HL-60 (cell line): ENCODE data around the gene CREBBP.

Experiments used
- DNase-seq, 2 experiments: peaks; one replicate each; pipeline ENCODE4 v3.0.0-alpha.2; 2010 to 2020; ENCODE audit warnings: low read depth in 1 of 2, low spot score in 1 of 2
- H3K27ac ChIP-seq: fragments of 250-450 bp; sonication (Bioruptor Pico); replicated peaks from 2 replicates; pipeline ENCODE4 v1.5.1; 2020; ENCODE audit warnings: mild to moderate bottlenecking, moderate library complexity
- H3K27me3 ChIP-seq: fragments of 250-450 bp; sonication (Bioruptor Pico); 2 replicates; pipeline ENCODE4 v1.5.1; 2021; ENCODE audit warnings: mild to moderate bottlenecking, moderate library complexity; ENCODE audit not compliant: insufficient read depth, poor library complexity, severe bottlenecking
- H3K4me3 ChIP-seq: replicated peaks from 2 replicates; pipeline ENCODE4 v1.5.1; 2011; ENCODE audit warnings: mild to moderate bottlenecking, control low read depth, low read length; ENCODE audit not compliant: insufficient read depth
- GABPA ChIP-seq: IDR thresholded peaks from 2 replicates; pipeline ENCODE4 v1.6.1; 2012; ENCODE audit warnings: low read depth
- POLR2AphosphoS5 ChIP-seq: IDR thresholded peaks from 2 replicates; pipeline ENCODE4 v1.6.1; 2012; ENCODE audit warnings: low read depth
- REST ChIP-seq: IDR thresholded peaks from 2 replicates; pipeline ENCODE4 v1.6.1; 2012; ENCODE audit warnings: low read depth; ENCODE audit not compliant: insufficient replicate concordance
- SPI1 ChIP-seq: IDR thresholded peaks from 2 replicates; pipeline ENCODE4 v1.6.1; 2012; ENCODE audit warnings: low read depth, mild to moderate bottlenecking, borderline replicate concordance
- TF ChIP-seq, protein P1 (sequence below): IDR thresholded peaks from one replicate; pipeline ENCODE4 v1.5.1; 2011; ENCODE audit warnings: low read length, control low read depth, inconsistent platforms; ENCODE audit not compliant: insufficient read depth

The CREBBP gene

DNA sequence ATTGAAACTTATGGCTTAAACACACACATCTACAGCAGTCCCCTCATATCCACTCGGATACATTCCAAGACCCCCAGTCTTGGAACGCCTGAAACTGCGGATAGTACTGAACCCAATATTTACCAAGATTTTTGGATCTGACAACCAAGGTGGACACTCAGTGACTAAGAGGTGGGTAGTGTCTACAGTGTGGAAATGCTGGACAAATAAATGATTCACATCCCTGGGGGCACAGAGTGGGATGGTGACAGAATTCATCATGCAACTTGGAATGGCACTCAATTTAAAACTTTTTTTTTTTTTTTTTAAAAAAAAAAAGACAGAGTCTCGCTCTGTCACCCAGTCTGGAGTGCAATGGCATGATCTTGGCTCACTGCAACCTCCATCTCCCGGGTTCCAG lies 109.0 kb downstream of the CREBBP start:
- H3K27me3 ChIP-seq = no peaks in the 10 kb centered on the region
- TF ChIP-seq SPI1 = no peak
- TF ChIP-seq REST = no peak
- no peak for TF ChIP-seq GABPA
- no peak for TF ChIP-seq POLR2AphosphoS5
- TF ChIP-seq, protein P1, sequence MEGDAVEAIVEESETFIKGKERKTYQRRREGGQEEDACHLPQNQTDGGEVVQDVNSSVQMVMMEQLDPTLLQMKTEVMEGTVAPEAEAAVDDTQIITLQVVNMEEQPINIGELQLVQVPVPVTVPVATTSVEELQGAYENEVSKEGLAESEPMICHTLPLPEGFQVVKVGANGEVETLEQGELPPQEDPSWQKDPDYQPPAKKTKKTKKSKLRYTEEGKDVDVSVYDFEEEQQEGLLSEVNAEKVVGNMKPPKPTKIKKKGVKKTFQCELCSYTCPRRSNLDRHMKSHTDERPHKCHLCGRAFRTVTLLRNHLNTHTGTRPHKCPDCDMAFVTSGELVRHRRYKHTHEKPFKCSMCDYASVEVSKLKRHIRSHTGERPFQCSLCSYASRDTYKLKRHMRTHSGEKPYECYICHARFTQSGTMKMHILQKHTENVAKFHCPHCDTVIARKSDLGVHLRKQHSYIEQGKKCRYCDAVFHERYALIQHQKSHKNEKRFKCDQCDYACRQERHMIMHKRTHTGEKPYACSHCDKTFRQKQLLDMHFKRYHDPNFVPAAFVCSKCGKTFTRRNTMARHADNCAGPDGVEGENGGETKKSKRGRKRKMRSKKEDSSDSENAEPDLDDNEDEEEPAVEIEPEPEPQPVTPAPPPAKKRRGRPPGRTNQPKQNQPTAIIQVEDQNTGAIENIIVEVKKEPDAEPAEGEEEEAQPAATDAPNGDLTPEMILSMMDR = no peak
- no peak overlapping the region for H3K27ac ChIP-seq
- H3K4me3 ChIP-seq = no peak overlapping the region
- no peak for DNase-seq

- DNase-seq = no peak
- no peak overlapping the region for H3K4me3 ChIP-seq
- TF ChIP-seq GABPA (no peak), SPI1 (no peak), POLR2AphosphoS5 (no peak), REST (no peak)
- TF ChIP-seq, protein P1 = no peak
- no peak overlapping the region for H3K27ac ChIP-seq
- no peaks in the 10 kb centered on the region for H3K27me3 ChIP-seq
These were observed 110.0 kb downstream of the CREBBP start for GRCh38 chr16:3770530-3770929.

DNA sequence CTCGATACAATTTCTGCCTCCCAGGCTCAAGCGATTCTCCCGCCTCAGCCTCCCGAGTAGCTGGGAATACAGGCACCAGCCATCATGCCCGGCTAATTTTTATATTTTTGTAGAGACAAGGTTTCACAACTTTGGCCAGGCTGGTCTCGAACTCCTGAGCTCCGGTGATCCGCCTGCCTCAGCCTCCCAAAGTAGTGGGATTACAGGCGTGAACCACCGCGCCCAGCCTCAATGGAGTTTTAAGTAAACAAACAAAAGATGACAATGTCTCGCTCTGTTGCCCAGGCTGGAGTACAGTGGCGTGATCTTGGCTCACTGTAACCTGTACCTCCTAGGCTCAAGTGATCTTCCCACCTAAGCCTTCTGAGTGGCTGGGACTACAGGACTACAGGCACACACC lies 110.6 kb downstream of the CREBBP start:
- Histone ChIP-seq H3K27ac (no peak overlapping the region), H3K27me3 (no peaks in the 10 kb centered on the region), H3K4me3 (no peak overlapping the region)
- no peak for TF ChIP-seq POLR2AphosphoS5
- TF ChIP-seq REST = no peak
- TF ChIP-seq SPI1 = no peak
- TF ChIP-seq, protein P1 = no peak
- TF ChIP-seq GABPA = no peak
- DNase-seq = no peak
